SK-N-MC (cell line): Measurements from ENCODE around the gene SASH1.

Source experiments
- EZH2 ChIP-seq: fragments of 200-600 bp; sonication (generic); IDR thresholded peaks from one replicate; pipeline ENCODE4 v1.6.1; 2017; ENCODE audit warnings: antibody characterized with exemption
- FOXP2 ChIP-seq: optimal IDR thresholded peaks from 2 replicates; pipeline ENCODE3; 2011; ENCODE audit warnings: mild to moderate bottlenecking, moderate library complexity; ENCODE audit not compliant: insufficient read depth; ENCODE audit errors: extremely low read length, control extremely low read depth
- POLR2AphosphoS5 ChIP-seq: IDR thresholded peaks from 2 replicates; pipeline ENCODE4 v1.6.1; 2012; ENCODE audit warnings: mild to moderate bottlenecking, low read depth, low read length, borderline replicate concordance

DNA sequence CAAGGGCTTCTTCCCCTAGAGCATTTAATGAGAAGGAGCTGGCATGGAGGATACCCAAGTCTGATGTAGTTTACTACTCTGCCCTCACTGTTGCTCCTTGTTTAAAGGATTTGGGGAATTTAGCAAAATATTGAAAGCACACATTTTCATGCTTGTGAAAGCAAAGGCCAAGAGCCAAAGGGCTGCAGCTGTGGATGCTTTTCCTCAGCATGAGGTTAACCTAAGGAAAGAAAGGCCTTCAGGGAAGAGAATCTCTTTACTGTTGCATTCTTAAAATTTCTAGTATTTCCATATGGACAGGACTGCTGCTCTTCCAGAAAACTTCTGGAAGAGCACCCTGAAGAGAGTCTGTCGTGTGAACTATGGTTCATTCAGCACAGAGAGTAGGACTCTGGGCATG is 45.9 kb upstream of the SASH1 start:
- TF ChIP-seq EZH2 (no peak), POLR2AphosphoS5 (no peak), FOXP2 (no peak)
